GM23248 (cell line): ENCODE measurements around the gene AQP7. TPM values are rescaled to one million over a fixed set of nuclear protein-coding genes. Genes with fewer than 3 reads are reported as not detected.
A peak's percentile ranks its signal among the peaks of the same experiment; 100 is the strongest.

Experiments
- DNase-seq: peaks from one replicate; pipeline ENCODE4 v3.0.0-alpha.2; 2015
- H2AFZ ChIP-seq: fragments of 200-600 bp; sonication (generic); 2 replicates; pipeline ENCODE4 v1.6.1; 2016; ENCODE audit warnings: antibody characterized with exemption
- H3F3A ChIP-seq: fragments of 200-600 bp; sonication (generic); 2 replicates; pipeline ENCODE4 v1.6.1; 2016; ENCODE audit warnings: mild to moderate bottlenecking, antibody characterized with exemption, mixed run types; ENCODE audit not compliant: insufficient read depth
- H3K27ac ChIP-seq: fragments of 200-600 bp; sonication (generic); 2 replicates; pipeline ENCODE4 v1.5.1; 2016; ENCODE audit warnings: mild to moderate bottlenecking
- H3K27me3 ChIP-seq: fragments of 200-600 bp; sonication (generic); replicated peaks from 2 replicates; pipeline ENCODE4 v1.6.1; 2016; ENCODE audit warnings: mild to moderate bottlenecking; ENCODE audit not compliant: insufficient read depth
- H3K36me3 ChIP-seq: fragments of 200-600 bp; sonication (generic); 2 replicates; pipeline ENCODE4 v1.6.1; 2016; ENCODE audit warnings: low read depth, mild to moderate bottlenecking
- H3K4me1 ChIP-seq: fragments of 200-600 bp; sonication (generic); 2 replicates; pipeline ENCODE4 v1.6.1; 2016; ENCODE audit warnings: mild to moderate bottlenecking; ENCODE audit not compliant: insufficient read depth
- H3K4me2 ChIP-seq: fragments of 200-600 bp; sonication (generic); one replicate; pipeline ENCODE4 v1.6.1; 2016; ENCODE audit warnings: mild to moderate bottlenecking; ENCODE audit not compliant: unreplicated experiment
- H3K4me3 ChIP-seq: fragments of 200-600 bp; sonication (generic); 2 replicates; pipeline ENCODE4 v1.5.1; 2016; ENCODE audit warnings: mild to moderate bottlenecking
- H3K79me2 ChIP-seq: fragments of 200-600 bp; sonication (generic); 2 replicates; pipeline ENCODE4 v1.6.1; 2016; ENCODE audit warnings: mild to moderate bottlenecking; ENCODE audit not compliant: insufficient read depth
- H3K9ac ChIP-seq: fragments of 200-600 bp; sonication (generic); 2 replicates; pipeline ENCODE4 v1.6.1; 2016; ENCODE audit warnings: mild to moderate bottlenecking
- H3K9me2 ChIP-seq: fragments of 200-600 bp; sonication (generic); 2 replicates; pipeline ENCODE4 v1.6.1; 2016; ENCODE audit warnings: mixed run types, mild to moderate bottlenecking, moderate library complexity; ENCODE audit not compliant: insufficient read depth
- H3K9me3 ChIP-seq: fragments of 200-600 bp; sonication (generic); one replicate; pipeline ENCODE4 v1.6.1; 2017; ENCODE audit warnings: low read depth
- H4K20me1 ChIP-seq: fragments of 200-600 bp; sonication (generic); 2 replicates; pipeline ENCODE4 v1.6.0; 2016; ENCODE audit not compliant: insufficient read depth
- EZH2 ChIP-seq: fragments of 200-600 bp; sonication (generic); IDR thresholded peaks from 2 replicates; pipeline ENCODE4 v1.6.1; 2018; ENCODE audit warnings: antibody characterized with exemption, mild to moderate bottlenecking; ENCODE audit not compliant: insufficient read depth, poor library complexity, severe bottlenecking
- EZH2phosphoT487 ChIP-seq: fragments of 200-600 bp; sonication (generic); IDR thresholded peaks from 2 replicates; pipeline ENCODE4 v1.6.1; 2018; ENCODE audit warnings: antibody characterized with exemption, moderate library complexity, mild to moderate bottlenecking, low read depth; ENCODE audit not compliant: insufficient read depth
- WGBS, 2 experiments: methylation state at CpG; one replicate each; pipeline ENCODE4 v1.1.6; 2015 to 2017; ENCODE audit warnings: low lambda C conversion rate in 2 of 2, low coverage in 1 of 2; ENCODE audit errors: missing lambda C conversion rate in 2 of 2; 5-methylcytosine and 5-hydroxymethylcytosine counted together
- in situ Hi-C: fragments of 300-500 bp; cut with MboI; formaldehyde crosslinking; loops from 2 replicates; pipeline ENCODE4 v1.15.0; 2020
- polyA plus RNA-seq: library from polyadenylated mRNA; unstranded; fragments of >200 nt; fragmentation: Nextera tagmentation; extraction: Ambion mirVana; gene quantifications from 2 replicates; pipeline ENCODE4 v1.2.1, GENCODE V29; 2016
- total RNA-seq: library from RNA; depleted of rRNA; stranded (reverse); fragments of >200 nt; shearing (Covaris generic); gene quantifications from 2 replicates; pipeline ENCODE4 v1.2.3, GENCODE V29; 2014

Gene AQP7
- total and polyA plus RNA-seq, 2 experiments from 2014 or later, result not detected

GRCh38 chr9:33375841-33376321, 26.5 kb downstream of the AQP7 start:
- no peaks in the 10 kb centered on the region for H3K9me3 ChIP-seq
- no peak overlapping the region for H3K9ac ChIP-seq
- H3F3A ChIP-seq, result no peaks in the 10 kb centered on the region
- H3K79me2 ChIP-seq, result no peaks in the 10 kb centered on the region
- no peak overlapping the region for H3K4me2 ChIP-seq
- DNase-seq, result no peak
- no peak overlapping the region for H3K27ac ChIP-seq
- in situ Hi-C loops, result no loop called here
- no peak overlapping the region for H2AFZ ChIP-seq
- H3K4me1 ChIP-seq, result 0 out of 2 replicates have a peak, but pooled peaks cover 3% of the 10 kb centered on the region
- peaks cover 5% of the 10 kb centered on the region; the same call in 1 of the 2 replicates for H3K36me3 ChIP-seq
- no peaks in the 10 kb centered on the region for H3K9me2 ChIP-seq
- TF ChIP-seq EZH2, result no peak
- no peak for TF ChIP-seq EZH2phosphoT487
- no peaks in the 10 kb centered on the region for H4K20me1 ChIP-seq
- H3K4me3 ChIP-seq, result no peak overlapping the region
- 92% methylated on average over 7 of the region's 7 CpGs for WGBS, 2 experiments
- no peaks in the 10 kb centered on the region for H3K27me3 ChIP-seq

GRCh38 chr9:33375238-33375840, 27.0 kb downstream of the AQP7 start:
- Histone ChIP-seq H4K20me1 (no peaks in the 10 kb centered on the region), H3K36me3 (peaks cover 11% of the 10 kb centered on the region), H3K27me3 (no peaks in the 10 kb centered on the region), H2AFZ (0 out of 2 replicates have a peak overlapping the region, but pooled peaks have one; percentile 33), H3K79me2 (no peaks in the 10 kb centered on the region), H3K4me1 (0 out of 2 replicates have a peak, but pooled peaks cover 3% of the 10 kb centered on the region), H3K9me3 (no peaks in the 10 kb centered on the region), H3K4me3 (no peak overlapping the region), H3K4me2 (no peak overlapping the region), H3K9me2 (no peaks in the 10 kb centered on the region), H3K27ac (no peak overlapping the region), H3F3A (no peaks in the 10 kb centered on the region), H3K9ac (no peak overlapping the region; the same call in 1 of the 2 replicates)
- DNase-seq, result no peak
- WGBS, 2 experiments, result 60 to 62% methylated on average over 14 to 15 of the region's 15 CpGs
- TF ChIP-seq EZH2 (no peak), EZH2phosphoT487 (no peak)
- in situ Hi-C loops, result no loop called here

DNA sequence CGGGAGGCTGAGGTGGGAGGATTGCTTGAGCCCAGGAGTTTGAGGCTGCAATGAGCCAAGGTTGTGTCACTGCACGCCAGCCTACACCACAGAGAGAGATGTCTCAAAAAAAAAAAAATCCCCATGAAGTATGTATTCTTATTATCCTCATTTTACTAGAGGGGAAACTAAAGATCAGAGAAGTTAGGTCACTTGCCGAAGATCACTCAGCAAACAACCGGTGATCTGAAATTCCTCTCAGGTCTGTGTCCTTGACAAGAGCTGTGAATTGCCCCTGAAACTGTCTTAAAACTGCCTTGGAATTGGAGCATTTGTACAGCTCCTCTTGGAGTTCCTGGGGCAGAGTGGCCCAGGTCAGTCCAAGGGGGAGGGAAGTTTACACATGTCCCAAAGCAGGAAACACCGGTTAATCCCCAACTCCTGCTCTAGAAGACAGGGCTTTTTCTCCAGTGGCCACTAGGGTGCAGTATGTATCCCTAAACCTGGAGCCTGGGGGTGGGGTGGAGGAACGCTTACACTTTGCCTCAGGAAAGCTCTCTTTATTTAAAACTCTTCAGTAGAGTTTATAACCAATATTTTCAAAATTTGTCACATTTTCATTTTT, 27.6 kb downstream of the AQP7 start:
- Histone ChIP-seq H3K27ac (no peak overlapping the region), H3K9me3 (no peaks in the 10 kb centered on the region), H3K4me3 (no peak overlapping the region), H3K4me1 (0 out of 2 replicates have a peak, but pooled peaks cover 3% of the 10 kb centered on the region), H3K79me2 (no peaks in the 10 kb centered on the region), H3K36me3 (peaks cover 17% of the 10 kb centered on the region), H3K9ac (no peak overlapping the region; the same call in 1 of the 2 replicates), H3K9me2 (no peaks in the 10 kb centered on the region), H3K4me2 (no peak overlapping the region), H4K20me1 (no peaks in the 10 kb centered on the region), H3K27me3 (no peaks in the 10 kb centered on the region), H2AFZ (0 out of 2 replicates have a peak overlapping the region, but pooled peaks have one; percentile 33), H3F3A (no peaks in the 10 kb centered on the region)
- TF ChIP-seq EZH2 (no peak), EZH2phosphoT487 (no peak)
- in situ Hi-C loops, result no loop called here
- DNase-seq, result peak; percentile 87
- 64 to 68% methylated on average over 6 of the region's 6 CpGs for WGBS, 2 experiments

DNA sequence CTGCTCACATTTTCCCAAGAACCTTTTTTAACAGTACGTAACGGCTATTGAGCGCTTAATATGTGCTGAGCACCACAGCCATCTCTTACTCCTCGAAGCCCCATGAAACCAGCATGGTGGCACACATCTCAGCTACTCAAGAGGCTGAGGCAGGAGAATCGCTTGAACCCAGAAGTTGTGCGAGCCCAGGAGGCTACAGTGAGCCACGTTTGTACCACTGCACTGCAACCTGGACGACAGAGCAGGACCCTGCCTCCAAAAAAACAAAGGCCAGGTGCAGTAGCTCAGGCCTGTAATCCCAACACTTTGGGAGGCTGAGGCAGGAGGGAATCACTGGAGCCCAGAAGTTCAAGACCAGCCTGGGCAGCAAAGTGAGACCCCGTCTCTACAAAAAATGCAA, 28.2 kb downstream of the AQP7 start:
- no peak overlapping the region for H3K4me2 ChIP-seq

More for the DNA sequence above, 28.2 kb downstream of the AQP7 start:
- Histone ChIP-seq H3K9me3 (no peaks in the 10 kb centered on the region), H3K9me2 (no peaks in the 10 kb centered on the region), H3F3A (no peaks in the 10 kb centered on the region), H3K27me3 (no peaks in the 10 kb centered on the region), H3K9ac (no peak overlapping the region), H3K27ac (no peak overlapping the region), H4K20me1 (no peaks in the 10 kb centered on the region), H3K4me1 (0 out of 2 replicates have a peak, but pooled peaks cover 3% of the 10 kb centered on the region), H3K36me3 (peaks cover 22% of the 10 kb centered on the region), H3K4me3 (no peak overlapping the region), H3K79me2 (no peaks in the 10 kb centered on the region), H2AFZ (no peak overlapping the region)
- 69 to 70% methylated on average over 9 of the region's 9 CpGs for WGBS, 2 experiments
- DNase-seq, result no peak
- no peak for TF ChIP-seq EZH2
- no peak for TF ChIP-seq EZH2phosphoT487
- in situ Hi-C loops, result no loop called here
